Measurements from ENCODE around the gene CPTP.

CPTP gene

GRCh38 chr1:1320666-1321448, 3.7 kb upstream of the CPTP start:
- DNase-seq: no peak

- DNase-seq: no peak
Observed at GRCh38 chr1:1321477-1321876, 3.1 kb upstream of the CPTP start.

- no peak for DNase-seq
Observed at GRCh38 chr1:1322418-1322817, 2.2 kb upstream of the CPTP start.

GRCh38 chr1:1322952-1323351, 1.6 kb upstream of the CPTP start:
- DNase-seq: no peak

GRCh38 chr1:1324084-1324523, 498 bp upstream of the CPTP start:
- no peak for DNase-seq

GRCh38 chr1:1325288-1326074, 879 bp downstream of the CPTP start:
- no peak for DNase-seq

GRCh38 chr1:1326075-1326605, 1.5 kb downstream of the CPTP start:
- DNase-seq: no peak

GRCh38 chr1:1327291-1327690, 2.7 kb downstream of the CPTP start:
- no peak for DNase-seq

- DNase-seq: no peak
Observed at GRCh38 chr1:1328254-1328653, 3.7 kb downstream of the CPTP start.

GRCh38 chr1:1329304-1330210, 5.0 kb downstream of the CPTP start:
- DNase-seq: no peak

GRCh38 chr1:1330366-1331067, 5.9 kb downstream of the CPTP start:
- DNase-seq: no peak

- no peak for DNase-seq
Observed at GRCh38 chr1:1331068-1331965, 6.7 kb downstream of the CPTP start, which contains the start of gene TAS1R3. TSS of gene TAS1R3 (plus strand) at chr1:1331280. CDS start at chr1:1331346, 66 bp downstream.

- no peak for DNase-seq
Observed at GRCh38 chr1:1332031-1332755, 7.6 kb downstream of the CPTP start.

GRCh38 chr1:1332774-1333480, 8.3 kb downstream of the CPTP start:
- no peak for DNase-seq

- DNase-seq: no peak
Observed at GRCh38 chr1:1333551-1334241, 9.1 kb downstream of the CPTP start.

- DNase-seq: no peak
Observed at GRCh38 chr1:1334835-1335234, 10.2 kb downstream of the CPTP start.

GRCh38 chr1:1335283-1335682, 10.7 kb downstream of the CPTP start:
- DNase-seq: no peak

GRCh38 chr1:1335792-1336248, 11.2 kb downstream of the CPTP start:
- no peak for DNase-seq

GRCh38 chr1:1336446-1336845, 11.8 kb downstream of the CPTP start:
- no peak for DNase-seq
